BLaER1 (cell line): ENCODE results near the gene KYNU.
"Not testable (repeated sequence)": the region's sequence is repeated elsewhere in the genome, so short reads cannot be mapped to it uniquely, and the experiment has no call there.

Experiments used
- H3K27ac ChIP-seq: shearing (Covaris generic); formaldehyde crosslinking; 2 replicates; pipeline ENCODE4 v1.8.1; 2022
- H3K27me3 ChIP-seq: shearing (Covaris generic); formaldehyde crosslinking; 2 replicates; pipeline ENCODE4 v1.8.1; 2022
- H3K36me3 ChIP-seq: shearing (Covaris generic); formaldehyde crosslinking; 2 replicates; pipeline ENCODE4 v1.8.1; 2022
- H3K4me1 ChIP-seq: shearing (Covaris generic); formaldehyde crosslinking; 2 replicates; pipeline ENCODE4 v1.8.1; 2022
- H3K4me2 ChIP-seq: shearing (Covaris generic); formaldehyde crosslinking; 2 replicates; pipeline ENCODE4 v1.8.1; 2022
- H3K4me3 ChIP-seq: shearing (Covaris generic); formaldehyde crosslinking; 2 replicates; pipeline ENCODE4 v1.8.1; 2022
- H3K9ac ChIP-seq: shearing (Covaris generic); formaldehyde crosslinking; 2 replicates; pipeline ENCODE4 v1.8.1; 2022
- H3K9me3 ChIP-seq: shearing (Covaris generic); formaldehyde crosslinking; 2 replicates; pipeline ENCODE4 v1.8.1; 2022
- H4K20me1 ChIP-seq: shearing (Covaris generic); formaldehyde crosslinking; 2 replicates; pipeline ENCODE4 v1.8.1; 2022
- Cebpa-rat ChIP-seq: shearing (Covaris generic); IDR thresholded peaks from 2 replicates; pipeline ENCODE4 v1.8.1; 2022

Gene KYNU

DNA sequence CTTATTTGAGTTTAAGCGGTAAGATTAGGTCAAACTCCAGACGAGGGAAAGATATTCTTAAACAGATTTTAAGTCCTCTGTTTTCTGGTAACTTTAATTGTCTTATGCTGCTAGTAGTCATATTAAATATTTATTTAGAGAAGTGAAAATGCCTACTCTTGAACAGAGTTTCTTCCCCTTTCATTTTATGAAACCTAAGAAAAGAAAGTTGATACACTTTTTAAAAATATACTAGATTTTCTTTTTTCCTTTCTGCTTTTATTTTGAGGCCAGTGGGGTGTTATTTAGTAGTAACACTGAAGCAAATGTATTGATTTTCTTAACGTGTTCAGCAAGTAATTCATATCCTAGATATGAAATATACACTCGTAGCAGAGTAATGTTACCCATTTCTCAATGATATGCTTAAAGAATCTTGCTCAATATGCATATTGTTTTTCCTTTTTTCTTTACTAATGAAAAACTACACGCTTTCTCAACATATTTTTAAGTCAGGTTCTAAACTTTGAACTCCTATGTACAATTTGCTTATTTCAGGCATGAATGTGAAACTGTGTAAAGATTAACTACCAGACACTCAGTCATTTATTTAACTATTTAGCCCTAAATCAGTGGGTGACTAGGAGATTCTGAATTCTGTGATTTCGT, 691 bp downstream of the KYNU start:
- Histone ChIP-seq H3K4me2 (no peak overlapping the region), H3K9me3 (no peaks in the 10 kb centered on the region), H4K20me1 (no peaks in the 10 kb centered on the region), H3K4me1 (peaks cover 7% of the 10 kb centered on the region; the same call in 1 of the 2 replicates), H3K36me3 (no peaks in the 10 kb centered on the region), H3K27ac (no peak overlapping the region), H3K4me3 (no peak overlapping the region), H3K27me3 (no peaks in the 10 kb centered on the region), H3K9ac (no peak overlapping the region)
- no peak for TF ChIP-seq Cebpa-rat

GRCh38 chr2:142879151-142879550, 1.7 kb downstream of the KYNU start:
- no peaks in the 10 kb centered on the region for H3K36me3 ChIP-seq
- H3K4me3 ChIP-seq = no peak overlapping the region
- no peaks in the 10 kb centered on the region for H3K9me3 ChIP-seq
- no peaks in the 10 kb centered on the region for H4K20me1 ChIP-seq
- TF ChIP-seq Cebpa-rat = no peak
- no peak overlapping the region for H3K27ac ChIP-seq
- H3K27me3 ChIP-seq = no peaks in the 10 kb centered on the region
- H3K4me2 ChIP-seq = no peak overlapping the region
- no peak overlapping the region for H3K9ac ChIP-seq
- H3K4me1 ChIP-seq = peaks cover 3% of the 10 kb centered on the region; the same call in 1 of the 2 replicates

- no peak overlapping the region for H3K4me3 ChIP-seq
- no peaks in the 10 kb centered on the region for H4K20me1 ChIP-seq
- H3K4me2 ChIP-seq = no peak overlapping the region
- H3K9me3 ChIP-seq = no peaks in the 10 kb centered on the region
- no peaks in the 10 kb centered on the region for H3K36me3 ChIP-seq
- no peak overlapping the region for H3K27ac ChIP-seq
- no peaks in the 10 kb centered on the region for H3K27me3 ChIP-seq
- H3K9ac ChIP-seq = no peak overlapping the region
- no peak for TF ChIP-seq Cebpa-rat
- no peaks in the 10 kb centered on the region for H3K4me1 ChIP-seq
These were observed 2.8 kb downstream of the KYNU start for GRCh38 chr2:142880279-142880678.

DNA sequence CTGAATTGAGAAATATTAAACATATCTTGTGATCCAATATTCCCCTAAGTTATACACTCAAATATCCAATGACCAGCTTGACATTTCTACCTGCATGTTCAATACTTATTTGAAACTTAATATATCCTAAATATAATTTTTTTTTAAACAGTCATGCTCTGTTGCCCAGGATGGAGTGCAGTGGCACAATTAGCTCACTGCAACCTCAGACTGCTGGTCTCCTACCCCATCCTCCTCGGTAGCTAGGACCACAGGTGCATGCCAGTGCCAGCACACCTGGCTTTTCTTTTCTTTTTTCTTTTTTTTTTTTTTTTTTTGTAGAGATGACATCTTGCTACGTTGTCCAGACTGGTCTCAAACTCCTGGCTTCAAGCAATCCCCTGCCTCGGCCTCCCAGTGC, 4.2 kb downstream of the KYNU start:
- TF ChIP-seq Cebpa-rat = no peak
- H3K9me3 ChIP-seq = no peaks in the 10 kb centered on the region
- no peaks in the 10 kb centered on the region for H3K4me1 ChIP-seq
- H3K4me3 ChIP-seq = no peak overlapping the region
- H3K36me3 ChIP-seq = no peaks in the 10 kb centered on the region
- H3K27ac ChIP-seq = no peak overlapping the region
- no peak overlapping the region for H3K9ac ChIP-seq
- no peaks in the 10 kb centered on the region for H4K20me1 ChIP-seq
- H3K27me3 ChIP-seq = no peaks in the 10 kb centered on the region
- no peak overlapping the region for H3K4me2 ChIP-seq

- not testable (repeated sequence) for H3K9ac ChIP-seq, H4K20me1 ChIP-seq, H3K36me3 ChIP-seq, H3K4me2 ChIP-seq, H3K4me3 ChIP-seq, H3K27ac ChIP-seq, H3K9me3 ChIP-seq, H3K4me1 ChIP-seq, H3K27me3 ChIP-seq
These were observed 5.0 kb downstream of the KYNU start for GRCh38 chr2:142882500-142882899.

DNA sequence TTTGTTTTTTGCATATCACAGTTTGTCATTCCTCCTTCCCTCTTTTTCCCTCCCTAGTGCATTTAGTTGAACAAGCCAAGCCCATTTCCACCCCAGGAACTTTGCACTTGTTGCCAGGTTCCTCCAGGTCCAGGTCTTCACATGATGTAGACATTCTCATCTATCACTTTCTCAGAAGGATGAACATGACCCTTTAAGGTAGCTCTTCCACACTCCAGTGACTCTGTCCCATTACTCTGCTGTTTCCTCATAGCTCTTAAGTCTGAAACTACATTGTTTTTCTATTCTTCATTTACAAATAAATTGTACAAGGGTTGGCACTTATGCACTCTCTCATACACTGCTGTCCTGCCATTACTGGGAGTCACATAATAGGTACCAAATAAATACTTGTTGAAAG, 6.1 kb downstream of the KYNU start:
- Histone ChIP-seq H3K9me3 (no peaks in the 10 kb centered on the region), H3K4me2 (no peak overlapping the region), H3K9ac (no peak overlapping the region), H3K27ac (no peak overlapping the region), H4K20me1 (no peaks in the 10 kb centered on the region), H3K4me1 (no peaks in the 10 kb centered on the region), H3K27me3 (no peaks in the 10 kb centered on the region), H3K36me3 (no peaks in the 10 kb centered on the region), H3K4me3 (no peak overlapping the region)
- no peak for TF ChIP-seq Cebpa-rat

GRCh38 chr2:142885543-142885942, 8.1 kb downstream of the KYNU start:
- Histone ChIP-seq H3K4me1 (no peaks in the 10 kb centered on the region), H3K36me3 (no peaks in the 10 kb centered on the region), H4K20me1 (no peaks in the 10 kb centered on the region), H3K9me3 (no peaks in the 10 kb centered on the region), H3K4me2 (no peak overlapping the region), H3K27ac (no peak overlapping the region), H3K4me3 (no peak overlapping the region), H3K9ac (no peak overlapping the region), H3K27me3 (no peaks in the 10 kb centered on the region)
- no peak for TF ChIP-seq Cebpa-rat

GRCh38 chr2:142892715-142893114, 15.3 kb downstream of the KYNU start:
- Histone ChIP-seq H3K4me3 (no peak overlapping the region), H3K4me1 (no peaks in the 10 kb centered on the region), H3K9me3 (no peaks in the 10 kb centered on the region), H3K4me2 (no peak overlapping the region), H3K9ac (no peak overlapping the region), H3K36me3 (no peaks in the 10 kb centered on the region), H3K27ac (no peak overlapping the region), H4K20me1 (no peaks in the 10 kb centered on the region), H3K27me3 (no peaks in the 10 kb centered on the region)
- no peak for TF ChIP-seq Cebpa-rat

GRCh38 chr2:142893241-142893640, 15.8 kb downstream of the KYNU start:
- Histone ChIP-seq H3K27ac (no peak overlapping the region), H3K4me1 (no peaks in the 10 kb centered on the region), H3K27me3 (no peaks in the 10 kb centered on the region), H3K9me3 (no peaks in the 10 kb centered on the region), H4K20me1 (no peaks in the 10 kb centered on the region), H3K4me2 (no peak overlapping the region), H3K36me3 (no peaks in the 10 kb centered on the region), H3K4me3 (no peak overlapping the region), H3K9ac (no peak overlapping the region)
- TF ChIP-seq Cebpa-rat = no peak

DNA sequence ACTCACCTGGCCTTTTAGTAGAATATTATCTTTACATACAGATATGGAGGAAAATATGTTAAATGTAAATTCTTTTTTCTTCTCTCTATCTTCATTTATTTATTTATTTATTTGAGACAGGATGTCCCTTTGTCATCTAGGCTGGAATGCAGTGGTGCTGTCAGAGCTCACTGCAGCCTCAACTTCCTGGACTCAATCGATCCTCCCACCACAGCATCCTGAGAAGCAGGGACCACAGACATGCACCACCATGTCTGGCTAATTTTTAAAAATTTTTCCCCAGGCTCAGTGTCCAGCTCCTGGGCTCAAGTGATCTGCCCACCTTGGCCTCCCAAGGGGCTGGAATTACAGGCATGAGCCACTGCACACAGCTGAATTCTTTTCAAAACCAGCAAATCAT, 20.3 kb downstream of the KYNU start:
- Histone ChIP-seq H3K9me3 (no peaks in the 10 kb centered on the region), H3K27me3 (no peaks in the 10 kb centered on the region), H4K20me1 (no peaks in the 10 kb centered on the region), H3K4me2 (no peak overlapping the region), H3K4me1 (no peaks in the 10 kb centered on the region), H3K27ac (no peak overlapping the region), H3K9ac (no peak overlapping the region), H3K36me3 (no peaks in the 10 kb centered on the region), H3K4me3 (no peak overlapping the region)
- TF ChIP-seq Cebpa-rat = no peak

DNA sequence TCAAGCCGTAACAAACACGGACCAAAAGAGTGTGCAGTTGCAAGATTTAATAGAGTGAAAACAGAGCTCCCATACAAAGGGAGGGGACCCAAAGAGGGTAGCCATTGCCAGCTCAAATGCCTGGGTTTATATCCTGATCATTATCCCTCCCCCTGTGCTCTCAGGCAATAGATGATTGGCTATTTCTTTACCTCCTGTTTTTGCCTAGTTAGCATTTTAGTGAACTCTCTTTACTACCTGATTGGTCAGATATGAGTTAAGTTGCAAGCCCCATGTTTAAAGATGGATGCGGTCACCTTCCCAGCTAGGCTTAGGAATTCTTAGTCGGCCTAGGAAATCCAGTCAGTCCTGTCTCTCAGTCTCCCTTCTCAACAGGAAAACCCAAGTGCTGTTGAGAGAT, 22.9 kb downstream of the KYNU start:
- H3K9ac ChIP-seq, H3K9me3 ChIP-seq, H3K27ac ChIP-seq, H3K4me1 ChIP-seq, H4K20me1 ChIP-seq, H3K27me3 ChIP-seq, H3K4me3 ChIP-seq, H3K4me2 ChIP-seq, H3K36me3 ChIP-seq: not testable (repeated sequence)
